ENCODE measurements around the gene CCNL2. TPM values are rescaled to one million over a fixed set of nuclear protein-coding genes. Genes with fewer than 3 reads are reported as not detected.

Gene CCNL2
- total RNA-seq, 1 donor from 2014 or later = 225 TPM

DNA sequence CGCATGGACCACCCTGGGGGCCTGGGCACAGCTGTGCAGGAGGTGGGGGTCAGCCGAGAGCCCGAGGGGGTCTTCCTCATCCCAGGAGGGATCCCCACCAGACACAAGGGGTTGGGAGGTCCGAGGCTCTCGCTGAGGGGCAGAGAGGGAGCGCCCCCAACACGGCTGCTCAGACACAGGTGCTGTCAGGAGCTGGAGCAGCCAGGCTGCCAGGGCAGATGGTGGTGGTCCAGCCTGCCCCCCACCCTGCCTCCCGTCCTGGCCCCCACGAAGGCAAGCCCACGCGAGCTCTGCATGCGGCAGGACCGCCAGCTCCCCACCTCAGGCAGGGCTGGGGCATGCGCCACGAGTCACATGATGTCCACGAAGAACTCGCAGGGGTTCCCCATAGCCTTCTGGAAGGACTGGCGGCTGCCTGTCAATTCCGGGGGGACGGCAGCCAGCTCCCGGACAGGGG lies 63.3 kb downstream of the CCNL2 start:
- TF ChIP-seq, protein P1, sequence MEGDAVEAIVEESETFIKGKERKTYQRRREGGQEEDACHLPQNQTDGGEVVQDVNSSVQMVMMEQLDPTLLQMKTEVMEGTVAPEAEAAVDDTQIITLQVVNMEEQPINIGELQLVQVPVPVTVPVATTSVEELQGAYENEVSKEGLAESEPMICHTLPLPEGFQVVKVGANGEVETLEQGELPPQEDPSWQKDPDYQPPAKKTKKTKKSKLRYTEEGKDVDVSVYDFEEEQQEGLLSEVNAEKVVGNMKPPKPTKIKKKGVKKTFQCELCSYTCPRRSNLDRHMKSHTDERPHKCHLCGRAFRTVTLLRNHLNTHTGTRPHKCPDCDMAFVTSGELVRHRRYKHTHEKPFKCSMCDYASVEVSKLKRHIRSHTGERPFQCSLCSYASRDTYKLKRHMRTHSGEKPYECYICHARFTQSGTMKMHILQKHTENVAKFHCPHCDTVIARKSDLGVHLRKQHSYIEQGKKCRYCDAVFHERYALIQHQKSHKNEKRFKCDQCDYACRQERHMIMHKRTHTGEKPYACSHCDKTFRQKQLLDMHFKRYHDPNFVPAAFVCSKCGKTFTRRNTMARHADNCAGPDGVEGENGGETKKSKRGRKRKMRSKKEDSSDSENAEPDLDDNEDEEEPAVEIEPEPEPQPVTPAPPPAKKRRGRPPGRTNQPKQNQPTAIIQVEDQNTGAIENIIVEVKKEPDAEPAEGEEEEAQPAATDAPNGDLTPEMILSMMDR (IDR thresholded peaks at IDR 0.05) = no peak
- peaks cover 11% of the 10 kb centered on the region for H3K36me3 Mint-ChIP-seq (ENCODE audit: low read depth)
- ChIA-PET POLR2A (no interaction called here), CTCF (no interaction called here)
- H3K4me1 Mint-ChIP-seq = peaks cover 4% of the 10 kb centered on the region
- H3K27me3 Mint-ChIP-seq = no peaks in the 10 kb centered on the region
- ATAC-seq (ENCODE audit: low read depth) (no peak), DNase-seq (no peak)
- no peak overlapping the region for H3K27ac Mint-ChIP-seq
- H3K9me3 Mint-ChIP-seq = no peaks in the 10 kb centered on the region
- intact Hi-C loops (cut with micrococcal nuclease) = no loop called here
- no peak overlapping the region for H3K4me3 Mint-ChIP-seq

Other genes with a start within 250 kb of the CCNL2 start
- gene TTLL10, start 225.5 kb downstream of the CCNL2 start, total RNA-seq = 0.16 TPM in 1 of 2 replicates, not detected in the other
- gene TNFRSF18, start 192.7 kb downstream of the CCNL2 start, total RNA-seq = 36.7 and 37.5 TPM in 2 replicates
- gene TNFRSF4, start 185.2 kb downstream of the CCNL2 start, total RNA-seq = 0.86 and 1.1 TPM in 2 replicates
- 94.4 and 97.9 TPM in 2 replicates for gene SDF4, start 167.3 kb downstream of the CCNL2 start, total RNA-seq
- gene B3GALT6, start 167.1 kb downstream of the CCNL2 start, total RNA-seq = 20.9 and 22.1 TPM in 2 replicates
- gene C1QTNF12, start 152.6 kb downstream of the CCNL2 start, total RNA-seq = 2.5 and 2.7 TPM in 2 replicates
- gene UBE2J2, start 125.5 kb downstream of the CCNL2 start, total RNA-seq = 79.2 and 89.9 TPM in 2 replicates
- gene SCNN1D, start 118.9 kb downstream of the CCNL2 start, total RNA-seq = 1.6 and 3.3 TPM in 2 replicates
- gene ACAP3, start 91.4 kb downstream of the CCNL2 start, total RNA-seq = 16.2 and 26.1 TPM in 2 replicates
- 11.9 and 12.6 TPM in 2 replicates for gene PUSL1, start 90.7 kb downstream of the CCNL2 start, total RNA-seq
- 131 and 151 TPM in 2 replicates for gene INTS11, start 74.7 kb downstream of the CCNL2 start, total RNA-seq
- 13.8 and 15.3 TPM in 2 replicates for gene CPTP, start 74.5 kb downstream of the CCNL2 start, total RNA-seq
- gene TAS1R3, start 68.1 kb downstream of the CCNL2 start, total RNA-seq = 2.5 and 2.7 TPM in 2 replicates
- gene DVL1, start 49.9 kb downstream of the CCNL2 start, total RNA-seq = 29.3 and 30.7 TPM in 2 replicates
- 0.07 and 0.16 TPM in 2 replicates for gene MXRA8, start 40.8 kb downstream of the CCNL2 start, total RNA-seq
- gene AURKAIP1, start 24.1 kb downstream of the CCNL2 start, total RNA-seq = 91.5 and 105 TPM in 2 replicates
- 134 and 136 TPM in 2 replicates for gene MRPL20, start 8.0 kb upstream of the CCNL2 start, total RNA-seq
- gene ANKRD65, start 21.9 kb upstream of the CCNL2 start, total RNA-seq = 0.13 TPM in 1 of 2 replicates, not detected in the other
- gene VWA1, start 36.4 kb upstream of the CCNL2 start, total RNA-seq = not detected in 2 replicates
- gene ATAD3C, start 50.4 kb upstream of the CCNL2 start, total RNA-seq = 0.58 and 0.86 TPM in 2 replicates
- gene ATAD3B, start 72.4 kb upstream of the CCNL2 start, total RNA-seq = 47.4 and 49.5 TPM in 2 replicates
- 26.1 and 32.4 TPM in 2 replicates for gene ATAD3A, start 112.8 kb upstream of the CCNL2 start, total RNA-seq
- 0.31 TPM in 1 of 2 replicates, not detected in the other for gene TMEM240, start 141.3 kb upstream of the CCNL2 start, total RNA-seq
- 111 and 118 TPM in 2 replicates for gene SSU72, start 175.5 kb upstream of the CCNL2 start, total RNA-seq
- 0.46 and 0.60 TPM in 2 replicates for gene FNDC10, start 200.8 kb upstream of the CCNL2 start, total RNA-seq
- gene MIB2, start 216.2 kb upstream of the CCNL2 start, total RNA-seq = 27.6 and 36.4 TPM in 2 replicates
- 0.32 and 0.35 TPM in 2 replicates for gene MMP23B, start 232.8 kb upstream of the CCNL2 start, total RNA-seq